GM12891 (cell line): ENCODE results near the gene C6orf52.

Experiments
- DNase-seq: peaks from one replicate; pipeline ENCODE4 v3.0.0; 2011; ENCODE audit warnings: low spot score; ENCODE audit not compliant: insufficient read length
- FAIRE-seq: peaks from 2 replicates; lab custom pipeline; 2011; peaks lifted over from hg19 to GRCh38; lab: Jason Lieb, UNC
- PAX5 ChIP-seq: IDR thresholded peaks from 2 replicates; pipeline ENCODE4 v1.6.1; 2011; ENCODE audit warnings: low read length, moderate library complexity, mild to moderate bottlenecking; ENCODE audit not compliant: insufficient read depth, severe bottlenecking
- POLR2A ChIP-seq: IDR thresholded peaks from 2 replicates; pipeline ENCODE4 v1.6.1; 2011; ENCODE audit warnings: low read depth, low read length, control low read depth
- POLR2AphosphoS5 ChIP-seq: IDR thresholded peaks from 2 replicates; pipeline ENCODE4 v1.6.1; 2011; ENCODE audit warnings: low read depth, low read length, control low read depth
- POU2F2 ChIP-seq: IDR thresholded peaks from 2 replicates; pipeline ENCODE4 v1.6.1; 2011; ENCODE audit warnings: low read depth, mild to moderate bottlenecking, control low read depth, low read length, moderate library complexity
- SPI1 ChIP-seq: IDR thresholded peaks from 2 replicates; pipeline ENCODE4 v1.6.1; 2011; ENCODE audit warnings: low read depth, low read length, control low read depth
- TAF1 ChIP-seq: IDR thresholded peaks from 2 replicates; pipeline ENCODE4 v1.6.1; 2011; ENCODE audit warnings: low read depth, low read length, control low read depth

C6orf52 gene

GRCh38 chr6:10713962-10714361 is 19.5 kb upstream of the C6orf52 start:
- FAIRE-seq (no peak), DNase-seq (no peak)
- TF ChIP-seq POU2F2 = no peak
- no peak for TF ChIP-seq TAF1
- TF ChIP-seq POLR2AphosphoS5 = no peak
- TF ChIP-seq SPI1 = no peak
- no peak for TF ChIP-seq POLR2A
- no peak for TF ChIP-seq PAX5

GRCh38 chr6:10696655-10697054 is 2.2 kb upstream of the C6orf52 start:
- no peak for FAIRE-seq
- TF ChIP-seq POU2F2 (no peak), POLR2A (no peak), PAX5 (no peak)
- DNase-seq = no peak

- no peak for FAIRE-seq
- TF ChIP-seq POLR2AphosphoS5 = no peak
- no peak for TF ChIP-seq TAF1
- TF ChIP-seq SPI1 = no peak
- TF ChIP-seq POLR2A = no peak
- no peak for TF ChIP-seq PAX5
- TF ChIP-seq POU2F2 = no peak
Observed at GRCh38 chr6:10695086-10695657, 756 bp upstream of the C6orf52 start.

GRCh38 chr6:10692965-10693538 is 1.4 kb downstream of the C6orf52 start:
- TF ChIP-seq POU2F2 = no peak
- no peak for TF ChIP-seq POLR2A
- no peak for TF ChIP-seq SPI1
- TF ChIP-seq POLR2AphosphoS5 = no peak
- no peak for TF ChIP-seq PAX5
- TF ChIP-seq TAF1 = no peak
- DNase-seq (no peak), FAIRE-seq (no peak)

More at GRCh38 chr6:10695086-10695657, 756 bp upstream of the C6orf52 start:
- no peak for DNase-seq

- no peak for TF ChIP-seq TAF1
- no peak for TF ChIP-seq POLR2AphosphoS5
- no peak for TF ChIP-seq POLR2A
- TF ChIP-seq POU2F2 = no peak
- no peak for TF ChIP-seq SPI1
- TF ChIP-seq PAX5 = no peak
- FAIRE-seq (no peak), DNase-seq (no peak)
Observed at GRCh38 chr6:10690651-10691445, 3.6 kb downstream of the C6orf52 start.

- TF ChIP-seq TAF1 = no peak
- no peak for TF ChIP-seq POU2F2
- no peak for TF ChIP-seq PAX5
- no peak for TF ChIP-seq SPI1
- no peak for TF ChIP-seq POLR2AphosphoS5
- TF ChIP-seq POLR2A = no peak
- FAIRE-seq = no peak
- DNase-seq = no peak
Observed at GRCh38 chr6:10687582-10687981, 6.8 kb downstream of the C6orf52 start.

- no peak for FAIRE-seq
- no peak for TF ChIP-seq TAF1
- no peak for TF ChIP-seq POLR2AphosphoS5
- no peak for TF ChIP-seq SPI1
- no peak for TF ChIP-seq POU2F2
- TF ChIP-seq POLR2A = no peak
- TF ChIP-seq PAX5 = no peak
- no peak for DNase-seq
Observed at GRCh38 chr6:10686901-10687300, 7.5 kb downstream of the C6orf52 start.

GRCh38 chr6:10685092-10685915 is 9.1 kb downstream of the C6orf52 start:
- TF ChIP-seq POU2F2 (no peak), POLR2A (no peak), TAF1 (no peak), POLR2AphosphoS5 (no peak), PAX5 (no peak), SPI1 (no peak)
- FAIRE-seq (peak; percentile 69), DNase-seq (no peak)

GRCh38 chr6:10684618-10685017 is 9.8 kb downstream of the C6orf52 start:
- FAIRE-seq = peak; percentile 48
- TF ChIP-seq POLR2A = no peak
- peak; percentile 68 for TF ChIP-seq SPI1

More at GRCh38 chr6:10684618-10685017, 9.8 kb downstream of the C6orf52 start:
- no peak for DNase-seq
